ENCODE measurements around the gene PRAME.

DNA sequence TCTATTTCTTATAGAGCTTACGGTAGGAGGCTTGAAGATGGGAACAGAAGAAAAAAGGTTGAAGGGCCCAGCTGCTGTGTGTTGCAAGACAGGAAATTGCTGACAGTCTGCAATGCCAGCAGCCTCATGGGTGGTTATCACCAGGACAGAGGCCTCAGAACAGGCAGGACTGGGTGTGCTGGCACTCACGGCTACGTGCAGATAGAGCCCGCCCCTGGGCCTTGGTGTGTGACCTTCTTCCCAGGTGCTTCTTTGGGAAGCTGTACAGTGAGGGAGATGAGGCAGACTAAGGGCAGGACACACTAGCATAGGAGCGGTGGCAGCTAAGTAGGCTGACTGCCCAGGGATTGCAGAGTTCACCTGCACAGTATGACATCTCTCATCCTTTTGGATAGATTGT is 12.6 kb downstream of the PRAME start:
- TF ChIP-seq EZH2phosphoT487 (IDR thresholded peaks at IDR 0.05; ENCODE audit: borderline replicate concordance, low read length), result no peak
- TF ChIP-seq, protein P1, sequence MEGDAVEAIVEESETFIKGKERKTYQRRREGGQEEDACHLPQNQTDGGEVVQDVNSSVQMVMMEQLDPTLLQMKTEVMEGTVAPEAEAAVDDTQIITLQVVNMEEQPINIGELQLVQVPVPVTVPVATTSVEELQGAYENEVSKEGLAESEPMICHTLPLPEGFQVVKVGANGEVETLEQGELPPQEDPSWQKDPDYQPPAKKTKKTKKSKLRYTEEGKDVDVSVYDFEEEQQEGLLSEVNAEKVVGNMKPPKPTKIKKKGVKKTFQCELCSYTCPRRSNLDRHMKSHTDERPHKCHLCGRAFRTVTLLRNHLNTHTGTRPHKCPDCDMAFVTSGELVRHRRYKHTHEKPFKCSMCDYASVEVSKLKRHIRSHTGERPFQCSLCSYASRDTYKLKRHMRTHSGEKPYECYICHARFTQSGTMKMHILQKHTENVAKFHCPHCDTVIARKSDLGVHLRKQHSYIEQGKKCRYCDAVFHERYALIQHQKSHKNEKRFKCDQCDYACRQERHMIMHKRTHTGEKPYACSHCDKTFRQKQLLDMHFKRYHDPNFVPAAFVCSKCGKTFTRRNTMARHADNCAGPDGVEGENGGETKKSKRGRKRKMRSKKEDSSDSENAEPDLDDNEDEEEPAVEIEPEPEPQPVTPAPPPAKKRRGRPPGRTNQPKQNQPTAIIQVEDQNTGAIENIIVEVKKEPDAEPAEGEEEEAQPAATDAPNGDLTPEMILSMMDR (conservative IDR thresholded peaks at IDR 0.05; ENCODE audit: low read depth, low read length), result no peak
